Activated CD8-positive, alpha-beta T cell treated with anti-CD3 and anti-CD28 coated beads, Interleukin-2, amount 10 ng/mL, durations not matched to agents 7 days and 5 days (primary cell): ENCODE measurements around the gene FAU. TPM values are rescaled to one million over a fixed set of nuclear protein-coding genes. Genes with fewer than 3 reads are reported as not detected.
A peak's percentile ranks its signal among the peaks of the same experiment; 100 is the strongest.

Source experiments
- ATAC-seq: fragments of 150-1000 bp; cut with Tn5 transposase; one replicate; pipeline ENCODE4 v1.10.0; 2021; ENCODE audit warnings: moderate library complexity
- CTCF ChIA-PET: fragments of 350-600 bp; sonication (Branson Sonifier 250); formaldehyde crosslinking; loops from one replicate; lab custom pipeline; 2021; ENCODE audit warnings: antibody characterized with exemption; lab: Charles Lee
- POLR2A ChIA-PET: fragments of 350-600 bp; sonication (Branson Sonifier 250); formaldehyde crosslinking; loops from one replicate; lab custom pipeline; 2021; ENCODE audit warnings: antibody characterized with exemption; lab: Charles Lee
- DNase-seq: peaks from one replicate; pipeline ENCODE4 v3.0.0-alpha.2; 2020
- H3K27ac Mint-ChIP-seq: one replicate; pipeline ENCODE4 v1.8.0; 2021; ENCODE audit warnings: mild to moderate bottlenecking, mixed read lengths
- H3K27me3 Mint-ChIP-seq: one replicate; pipeline ENCODE4 v1.8.0; 2021; ENCODE audit warnings: low read depth, mixed read lengths
- H3K36me3 Mint-ChIP-seq: one replicate; pipeline ENCODE4 v1.8.0; 2021; ENCODE audit warnings: low read depth, mixed read lengths
- H3K4me1 Mint-ChIP-seq: one replicate; pipeline ENCODE4 v1.8.0; 2021; ENCODE audit warnings: low read depth, mixed read lengths
- H3K4me3 Mint-ChIP-seq: one replicate; pipeline ENCODE4 v1.8.0; 2021; ENCODE audit warnings: mild to moderate bottlenecking, mixed read lengths
- H3K9me3 Mint-ChIP-seq: one replicate; pipeline ENCODE4 v1.8.0; 2022; ENCODE audit warnings: mixed read lengths; ENCODE audit not compliant: insufficient read depth
- total RNA-seq, 2 experiments: library from RNA; stranded (reverse); gene quantifications; one replicate each; pipeline ENCODE4 v1.2.3, GENCODE V29; 2021

FAU gene
- total RNA-seq, 2 experiments from 2014 or later: 986 to 1,038 TPM

DNA sequence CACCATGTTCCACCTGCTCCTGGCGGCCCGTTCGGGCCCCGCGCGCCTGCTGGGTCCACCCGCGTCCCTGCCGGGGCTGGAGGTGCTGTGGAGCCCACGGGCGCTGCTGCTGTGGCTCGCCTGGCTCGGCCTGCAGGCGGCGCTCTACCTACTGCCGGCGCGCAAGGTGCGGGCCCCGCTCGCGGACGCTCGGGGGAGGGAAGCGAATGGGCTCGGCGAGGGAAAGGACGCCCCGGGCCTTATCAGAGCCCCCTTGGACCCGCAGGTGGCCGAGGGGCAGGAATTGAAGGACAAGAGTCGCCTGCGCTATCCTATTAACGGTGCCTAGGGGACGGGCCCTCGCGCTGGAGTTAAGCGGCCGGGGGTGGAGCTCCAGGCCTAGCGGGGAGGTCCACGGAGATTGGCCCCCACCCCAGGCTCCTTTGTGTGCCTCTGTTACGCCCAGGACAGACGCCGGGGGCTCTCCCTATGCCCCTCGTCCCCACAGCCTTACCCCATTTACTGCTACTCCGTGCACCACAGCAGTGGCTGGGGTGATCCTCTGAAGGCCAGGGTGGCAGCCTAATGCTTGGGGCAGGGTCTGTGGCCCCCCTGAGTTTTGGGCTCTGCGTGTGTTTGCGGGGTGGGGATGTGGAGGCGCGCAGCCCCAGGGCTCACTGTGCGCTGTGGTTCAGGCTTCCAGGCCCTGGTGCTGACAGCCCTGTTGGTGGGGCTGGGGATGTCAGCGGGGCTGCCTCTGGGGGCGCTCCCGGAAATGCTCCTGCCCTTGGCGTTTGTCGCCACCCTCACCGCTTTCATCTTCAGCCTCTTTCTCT is 9.2 kb downstream of the FAU start:
- ChIA-PET POLR2A (interaction anchor here (0.6 to 4.7 kb wide), 10 partner anchors 9 to 795 kb away, joined by 3 to 28 read pairs (median 4); partner anchors contain the start of genes CDCA5, FAU, MRPL49 and PRDX5), CTCF (interaction anchor here (0.8 to 5.2 kb wide), 19 partner anchors 8 to 667 kb away, joined by 3 to 117 read pairs (median 5); partner anchors contain the start of genes ARL2, CAPN1, CDCA5 and FAU)
- H3K4me1 Mint-ChIP-seq: peaks cover 52% of the 10 kb centered on the region
- H3K36me3 Mint-ChIP-seq: peaks cover 20% of the 10 kb centered on the region
- H3K27ac Mint-ChIP-seq: peak overlapping the region; percentile 91
- H3K27me3 Mint-ChIP-seq: no peaks in the 10 kb centered on the region
- H3K9me3 Mint-ChIP-seq: no peaks in the 10 kb centered on the region
- ATAC-seq: peak; percentile 56
- DNase-seq: peak; percentile 82
- peak overlapping the region; percentile 89 for H3K4me3 Mint-ChIP-seq

- CTCF ChIA-PET: interaction anchor here (1.0 to 5.2 kb wide), 17 partner anchors 7 to 668 kb away, joined by 3 to 117 read pairs (median 5); partner anchors contain the start of genes ARL2, CAPN1, CDC42BPG and CDCA5
- Mint-ChIP-seq H3K9me3 (no peaks in the 10 kb centered on the region), H3K27me3 (no peaks in the 10 kb centered on the region), H3K4me3 (peak within 1 kb of the TSS; percentile 89), H3K27ac (peak within 1 kb of the TSS; percentile 91), H3K4me1 (peaks cover 52% of the 10 kb centered on the region), H3K36me3 (peaks cover 22% of the 10 kb centered on the region)
- DNase-seq (peak; percentile 97), ATAC-seq (peak; percentile 78)
- POLR2A ChIA-PET: interaction anchor here (0.6 to 4.7 kb wide), 14 partner anchors 10 to 794 kb away, joined by 3 to 30 read pairs (median 4); partner anchors contain the start of genes ARL2, CAPN1, CDCA5 and FAU
Measured at GRCh38 chr11:65111744-65112545, 10.0 kb downstream of the FAU start, which contains the start of gene TM7SF2. TSS of gene TM7SF2 (plus strand) at chr11:65111872. CDS start at chr11:65112016, 144 bp downstream.

DNA sequence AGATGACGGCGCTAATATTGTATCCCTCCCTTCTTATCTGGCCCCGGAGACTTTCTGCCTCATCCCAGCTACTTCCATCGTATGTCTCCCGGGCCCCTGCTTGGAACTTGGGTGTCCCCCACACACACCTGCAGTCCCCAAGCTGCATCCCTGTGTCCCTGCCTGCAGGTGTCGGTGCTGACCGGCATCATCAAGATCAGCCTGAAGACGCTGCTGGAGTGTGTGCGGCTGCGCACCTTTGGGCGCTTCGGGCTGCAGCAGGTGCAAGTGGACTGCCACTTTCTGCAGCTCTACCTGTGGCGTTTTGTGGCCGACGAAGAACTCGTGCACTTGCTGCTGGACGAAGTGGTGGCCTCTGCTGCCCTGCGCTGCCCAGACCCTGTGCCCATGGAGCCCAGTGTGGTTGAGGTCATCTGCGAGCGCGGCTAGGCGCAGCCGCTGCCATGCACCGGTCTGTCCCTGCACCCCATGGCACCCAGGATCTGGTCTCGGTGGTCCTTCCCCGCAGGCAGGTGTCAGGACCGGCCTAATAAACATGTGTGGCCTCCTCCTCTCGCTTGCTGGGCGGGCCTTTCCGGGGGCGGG is 10.7 kb downstream of the FAU start:
- no peaks in the 10 kb centered on the region for H3K9me3 Mint-ChIP-seq
- peak overlapping the region; percentile 85 for H3K27ac Mint-ChIP-seq
- no peaks in the 10 kb centered on the region for H3K27me3 Mint-ChIP-seq
- H3K4me1 Mint-ChIP-seq: peaks cover 46% of the 10 kb centered on the region
- no peak for DNase-seq
- H3K36me3 Mint-ChIP-seq: peaks cover 22% of the 10 kb centered on the region
- no peak for ATAC-seq
- ChIA-PET CTCF (interaction anchor here (0.7 to 5.2 kb wide), 25 partner anchors 7 to 669 kb away, joined by 3 to 117 read pairs (median 5); partner anchors contain the start of genes ARL2, ATG2A, CAPN1 and CDC42BPG), POLR2A (interaction anchor here (0.8 to 4.7 kb wide), 10 partner anchors 10 to 794 kb away, joined by 3 to 30 read pairs (median 5); partner anchors contain the start of genes ARL2, CAPN1, CDCA5 and FAU)
- peak overlapping the region; percentile 89 for H3K4me3 Mint-ChIP-seq

GRCh38 chr11:65110354-65110861 is 11.5 kb downstream of the FAU start:
- peak overlapping the region; percentile 46 for H3K27ac Mint-ChIP-seq
- H3K4me1 Mint-ChIP-seq: peaks cover 40% of the 10 kb centered on the region
- DNase-seq (peak; percentile 97), ATAC-seq (peak; percentile 43)
- ChIA-PET POLR2A (interaction anchor here (0.8 to 4.7 kb wide), 10 partner anchors 9 to 262 kb away, joined by 3 to 30 read pairs (median 4); partner anchors contain the start of genes ARL2, CDCA5, FAU and MRPL49), CTCF (interaction anchor here (0.7 to 5.2 kb wide), 26 partner anchors 8 to 400 kb away, joined by 3 to 117 read pairs (median 5); partner anchors contain the start of genes ARL2, ATG2A, CAPN1 and CDC42BPG)
- no peaks in the 10 kb centered on the region for H3K9me3 Mint-ChIP-seq
- H3K27me3 Mint-ChIP-seq: no peaks in the 10 kb centered on the region
- H3K36me3 Mint-ChIP-seq: peaks cover 26% of the 10 kb centered on the region
- H3K4me3 Mint-ChIP-seq: no peak overlapping the region

DNA sequence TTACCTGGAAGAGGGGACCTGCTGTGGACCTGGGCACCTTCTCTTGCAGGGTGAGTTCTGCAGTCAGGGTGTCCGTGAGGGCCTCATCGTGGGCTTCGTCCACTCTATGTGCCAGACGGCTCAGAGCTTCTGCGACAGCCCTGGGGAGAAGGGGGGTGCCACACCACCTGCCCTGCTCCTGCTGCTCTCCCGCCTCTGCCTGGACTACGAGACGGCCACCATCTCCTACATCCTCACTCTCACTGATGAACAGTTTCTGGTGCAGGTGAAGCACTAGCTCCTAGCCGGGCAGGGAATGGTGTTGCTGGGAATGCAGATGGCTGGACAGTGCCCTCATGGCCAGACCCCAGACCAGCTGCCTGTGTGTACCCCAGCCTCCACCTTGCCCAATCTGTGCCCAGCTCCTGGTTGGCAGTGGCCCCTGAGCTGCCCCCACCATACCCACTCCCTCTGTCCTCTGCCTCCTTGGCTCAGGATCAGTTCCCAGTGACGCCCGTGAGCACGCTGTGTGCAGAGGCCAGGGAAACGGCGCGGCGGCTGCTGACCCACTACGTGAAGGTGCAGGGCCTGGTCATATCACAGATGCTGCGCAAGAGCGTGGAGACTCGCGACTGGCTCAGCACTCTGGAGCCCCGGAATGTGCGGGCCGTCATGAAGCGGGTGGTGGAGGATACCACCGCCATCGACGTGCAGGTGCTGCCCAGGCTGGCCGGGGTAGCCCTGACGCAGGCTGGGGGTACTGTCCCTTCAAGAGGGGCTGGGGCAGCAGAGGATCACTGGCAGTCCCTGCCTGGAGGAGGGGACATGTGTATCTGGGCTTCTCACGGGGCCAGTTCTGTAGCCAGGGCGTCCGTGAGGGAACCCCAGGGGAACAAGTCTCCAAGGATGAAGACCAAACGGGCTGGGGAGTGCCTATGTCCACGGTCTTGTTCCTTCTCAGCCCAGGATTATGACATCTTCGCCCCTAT is 12.4 kb downstream of the FAU start:
- DNase-seq: no peak
- ChIA-PET POLR2A (interaction anchor here (0.6 to 4.7 kb wide), 11 partner anchors 8 to 376 kb away, joined by 3 to 30 read pairs (median 5); partner anchors contain the start of genes ARL2, CDCA5, FAU and MRPL49), CTCF (interaction anchor here (0.9 to 5.2 kb wide), 28 partner anchors 8 to 401 kb away, joined by 3 to 117 read pairs (median 5); partner anchors contain the start of genes ARL2, ATG2A, CAPN1 and CDCA5)
- H3K27ac Mint-ChIP-seq: peak overlapping the region; percentile 46
- ATAC-seq: no peak
- H3K9me3 Mint-ChIP-seq: no peaks in the 10 kb centered on the region
- H3K4me1 Mint-ChIP-seq: peaks cover 46% of the 10 kb centered on the region
- H3K36me3 Mint-ChIP-seq: peaks cover 27% of the 10 kb centered on the region
- H3K4me3 Mint-ChIP-seq: no peak overlapping the region
- no peaks in the 10 kb centered on the region for H3K27me3 Mint-ChIP-seq

DNA sequence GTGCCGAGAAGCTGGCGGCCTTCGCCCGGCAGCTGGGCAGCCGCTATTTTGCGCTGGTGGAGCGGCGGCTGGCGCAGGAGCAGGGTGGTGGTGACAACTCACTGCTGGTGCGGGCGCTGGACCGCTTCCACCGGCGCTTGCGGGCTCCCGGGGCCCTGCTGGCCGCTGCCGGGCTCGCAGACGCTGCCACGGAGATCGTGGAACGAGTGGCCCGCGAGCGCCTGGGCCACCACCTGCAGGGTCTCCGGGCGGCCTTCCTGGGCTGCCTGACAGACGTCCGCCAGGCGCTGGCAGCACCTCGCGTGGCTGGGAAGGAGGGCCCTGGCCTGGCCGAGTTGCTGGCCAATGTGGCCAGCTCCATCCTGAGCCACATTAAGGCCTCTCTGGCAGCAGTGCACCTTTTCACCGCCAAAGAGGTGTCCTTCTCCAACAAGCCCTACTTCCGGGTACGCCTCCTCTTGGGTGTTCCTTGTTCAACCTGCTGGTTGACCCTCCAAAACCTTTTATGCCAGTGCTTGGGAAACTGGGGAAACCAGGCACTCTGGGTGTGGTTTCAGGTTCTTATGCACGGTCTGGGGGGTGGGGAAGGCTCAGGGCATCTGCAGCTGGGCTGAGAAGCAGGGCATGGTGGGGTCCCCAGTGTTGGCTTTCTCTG is 13.3 kb downstream of the FAU start:
- no peak for DNase-seq
- Mint-ChIP-seq H3K36me3 (peaks cover 29% of the 10 kb centered on the region), H3K27me3 (no peaks in the 10 kb centered on the region), H3K27ac (no peak overlapping the region), H3K4me1 (peaks cover 43% of the 10 kb centered on the region), H3K4me3 (no peak overlapping the region), H3K9me3 (no peaks in the 10 kb centered on the region)
- ChIA-PET CTCF (interaction anchor here (1.0 to 1.8 kb wide), 6 partner anchors 10 to 222 kb away, joined by 3 to 6 read pairs (median 3); partner anchors contain the start of genes FAU and MRPL49), POLR2A (interaction anchor here (0.6 to 4.6 kb wide), 5 partner anchors 9 to 375 kb away, joined by 3 to 30 read pairs (median 4); partner anchors contain the start of genes FAU, MRPL49 and VPS51)
- ATAC-seq: no peak

GRCh38 chr11:65107751-65108468 is 14.0 kb downstream of the FAU start:
- no peak for DNase-seq
- H3K27ac Mint-ChIP-seq: no peak overlapping the region
- no peak for ATAC-seq
- ChIA-PET POLR2A (interaction anchor here (1.4 to 4.6 kb wide), 3 partner anchors 9 to 14 kb away, joined by 4 to 30 read pairs (median 7); partner anchors contain the start of genes FAU, MRPL49 and VPS51), CTCF (interaction anchor here (1.1 to 1.8 kb wide), 5 partner anchors 9 to 222 kb away, joined by 3 to 6 read pairs (median 3); no protein-coding TSS in a partner anchor)
- H3K4me1 Mint-ChIP-seq: peaks cover 39% of the 10 kb centered on the region
- H3K4me3 Mint-ChIP-seq: no peak overlapping the region
- no peaks in the 10 kb centered on the region for H3K9me3 Mint-ChIP-seq
- H3K36me3 Mint-ChIP-seq: peaks cover 31% of the 10 kb centered on the region
- H3K27me3 Mint-ChIP-seq: no peaks in the 10 kb centered on the region

DNA sequence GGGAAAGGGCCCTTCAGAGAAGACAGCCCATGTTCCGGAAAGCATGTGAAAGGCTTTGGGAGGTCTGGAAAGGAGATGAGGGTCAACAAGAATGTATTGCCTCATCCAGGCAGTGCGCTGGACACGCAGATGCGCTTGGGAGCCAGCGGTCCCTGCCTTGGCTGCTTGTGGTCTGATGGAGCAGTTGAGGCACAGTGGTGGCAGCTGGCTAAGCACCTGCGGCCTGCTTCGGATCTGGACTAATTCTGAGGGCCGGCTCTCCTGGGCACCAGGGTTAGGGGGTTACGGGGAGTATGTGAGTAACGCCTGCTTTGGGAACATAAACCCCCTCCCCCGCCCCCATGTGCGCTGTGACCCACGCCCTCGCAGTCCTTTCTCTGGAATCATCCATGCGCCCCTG is 14.9 kb downstream of the FAU start:
- DNase-seq: no peak
- no peak overlapping the region for H3K4me3 Mint-ChIP-seq
- no peak overlapping the region for H3K27ac Mint-ChIP-seq

More for the DNA sequence above, 14.9 kb downstream of the FAU start:
- Mint-ChIP-seq H3K36me3 (peaks cover 31% of the 10 kb centered on the region), H3K27me3 (no peaks in the 10 kb centered on the region), H3K9me3 (no peaks in the 10 kb centered on the region), H3K4me1 (peaks cover 38% of the 10 kb centered on the region)
- ChIA-PET POLR2A (interaction anchor here (4.6 kb wide), 1 partner anchor 11 kb away, joined by 30 read pairs; the partner anchor contains the start of gene VPS51), CTCF (interaction anchor here (1.4 kb wide), 1 partner anchor 223 kb away, joined by 3 read pairs; no protein-coding TSS in a partner anchor)
- ATAC-seq: no peak
